Putamen (tissue), 1 donor: ENCODE results near the gene ST3GAL3.
"Not testable (repeated sequence)": the region's sequence is repeated elsewhere in the genome, so short reads cannot be mapped to it uniquely, and the experiment has no call there.

Experiments used
- DNase-seq: peaks from one replicate; pipeline ENCODE4 v3.0.0-alpha.2; 2016; ENCODE audit warnings: low spot score

ST3GAL3 gene

DNA sequence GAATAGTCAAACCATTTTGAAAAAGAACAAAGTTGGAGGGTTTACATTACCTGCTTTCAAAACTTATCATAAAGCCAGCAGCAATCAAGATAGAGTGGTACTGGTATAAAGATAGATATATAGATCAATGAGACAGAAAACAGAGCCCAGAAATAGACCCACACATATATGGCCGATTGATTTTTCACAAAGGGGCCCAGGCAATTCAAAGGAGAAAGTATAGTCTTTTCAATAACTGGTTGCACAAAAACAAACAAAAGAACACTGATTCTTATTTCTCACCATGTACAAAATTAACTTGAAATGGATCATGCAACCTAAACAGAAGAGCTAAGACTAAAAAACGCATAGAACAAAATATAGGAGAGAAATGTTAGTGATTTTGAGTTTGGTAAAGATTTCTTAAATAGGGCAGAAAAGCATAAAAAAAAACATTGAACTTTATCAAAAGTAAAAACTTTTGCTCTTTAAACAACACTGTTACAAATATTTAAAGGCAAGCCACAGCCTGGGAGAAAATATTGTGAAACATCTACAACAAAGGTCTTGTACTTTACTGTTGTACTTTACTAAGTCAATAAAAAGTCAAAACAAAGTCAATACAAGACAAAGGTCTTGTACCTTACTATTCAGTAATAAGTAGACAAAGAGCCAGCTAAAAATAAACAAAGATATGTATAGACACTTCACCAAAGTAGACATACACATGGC is 50.2 kb downstream of the ST3GAL3 start:
- DNase-seq, result no peak

DNA sequence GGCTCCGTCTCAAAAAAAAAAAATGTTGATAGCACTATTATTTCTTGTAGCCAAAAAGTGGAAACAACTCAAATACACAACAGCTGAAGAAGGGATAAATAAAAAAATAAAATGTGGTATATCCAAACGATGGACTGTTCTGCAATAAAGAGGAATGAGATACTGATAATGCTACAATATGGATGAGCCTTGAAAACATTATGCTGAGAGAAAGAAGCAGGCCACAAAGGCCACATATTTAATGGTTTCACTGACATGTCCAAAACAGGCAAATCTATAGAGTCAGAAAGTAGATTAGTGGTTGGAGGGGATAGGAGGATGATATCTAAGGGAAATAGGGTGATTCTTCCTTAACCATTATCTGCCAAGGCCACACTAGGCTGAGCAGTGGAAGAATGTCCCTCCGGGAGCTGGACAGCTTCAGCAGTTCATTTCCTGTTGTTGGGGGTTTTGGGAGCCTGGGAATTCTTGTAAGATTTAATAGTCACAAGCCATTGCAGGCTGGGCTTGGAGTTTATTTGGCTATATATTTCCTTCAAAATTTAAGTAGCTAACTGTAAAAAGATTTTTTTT is 53.5 kb downstream of the ST3GAL3 start:
- DNase-seq, result no peak

GRCh38 chr1:43763497-43763973 is 56.2 kb downstream of the ST3GAL3 start:
- peak; percentile 84 for DNase-seq

DNA sequence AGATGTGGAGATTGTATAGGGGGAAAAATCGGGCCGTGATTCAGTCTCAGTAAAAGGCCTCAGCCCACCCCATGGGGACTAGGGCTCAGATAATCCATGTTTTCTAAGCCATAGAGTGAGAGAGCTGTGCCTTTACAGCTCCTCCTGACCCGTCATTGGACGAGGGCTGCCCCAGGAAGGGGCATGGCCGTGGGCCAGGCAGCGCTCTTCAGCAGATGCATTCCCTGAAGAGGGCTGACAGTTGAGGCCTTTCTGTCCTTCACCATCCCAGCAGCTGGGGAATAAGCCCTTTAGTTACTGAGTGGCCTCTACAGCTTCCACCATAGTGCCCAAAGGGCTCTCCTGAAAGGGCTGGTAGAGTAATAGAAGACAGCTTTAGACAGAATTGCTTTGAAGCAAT is 57.2 kb downstream of the ST3GAL3 start:
- DNase-seq, result peak; percentile 9

DNA sequence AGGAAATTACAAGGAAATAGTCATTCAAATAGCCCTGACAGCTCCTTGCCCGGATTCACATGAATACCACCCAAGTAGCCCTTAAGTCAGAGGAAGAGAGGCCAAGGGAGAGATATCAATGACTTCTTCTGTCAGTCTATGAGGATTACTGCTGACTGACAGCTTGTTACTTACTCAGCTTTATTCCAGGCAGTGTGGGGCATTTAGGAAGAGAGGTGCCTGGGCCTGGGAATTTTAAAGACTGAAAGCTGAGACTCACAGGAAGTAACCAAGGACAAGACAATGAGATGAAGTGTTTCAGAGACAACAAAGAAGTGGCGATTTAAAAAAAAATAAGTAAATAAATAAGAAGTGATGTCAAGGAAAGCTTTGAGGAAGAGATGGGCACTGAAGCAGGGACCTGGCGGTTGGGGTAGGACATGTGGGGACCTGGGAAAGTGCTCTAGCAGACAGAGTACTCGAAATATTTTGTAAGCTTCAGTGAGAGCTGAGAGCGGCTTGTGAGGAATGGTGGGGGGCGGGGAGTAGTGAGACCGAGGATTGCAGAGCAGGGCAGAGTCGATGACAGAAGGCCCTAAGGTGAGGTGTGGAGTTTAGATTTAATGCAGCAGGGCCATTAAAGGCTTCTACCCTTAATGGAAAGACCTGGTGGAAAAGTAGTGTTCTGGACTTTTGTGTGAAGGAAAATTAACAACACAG is 58.9 kb downstream of the ST3GAL3 start:
- no peak for DNase-seq

DNA sequence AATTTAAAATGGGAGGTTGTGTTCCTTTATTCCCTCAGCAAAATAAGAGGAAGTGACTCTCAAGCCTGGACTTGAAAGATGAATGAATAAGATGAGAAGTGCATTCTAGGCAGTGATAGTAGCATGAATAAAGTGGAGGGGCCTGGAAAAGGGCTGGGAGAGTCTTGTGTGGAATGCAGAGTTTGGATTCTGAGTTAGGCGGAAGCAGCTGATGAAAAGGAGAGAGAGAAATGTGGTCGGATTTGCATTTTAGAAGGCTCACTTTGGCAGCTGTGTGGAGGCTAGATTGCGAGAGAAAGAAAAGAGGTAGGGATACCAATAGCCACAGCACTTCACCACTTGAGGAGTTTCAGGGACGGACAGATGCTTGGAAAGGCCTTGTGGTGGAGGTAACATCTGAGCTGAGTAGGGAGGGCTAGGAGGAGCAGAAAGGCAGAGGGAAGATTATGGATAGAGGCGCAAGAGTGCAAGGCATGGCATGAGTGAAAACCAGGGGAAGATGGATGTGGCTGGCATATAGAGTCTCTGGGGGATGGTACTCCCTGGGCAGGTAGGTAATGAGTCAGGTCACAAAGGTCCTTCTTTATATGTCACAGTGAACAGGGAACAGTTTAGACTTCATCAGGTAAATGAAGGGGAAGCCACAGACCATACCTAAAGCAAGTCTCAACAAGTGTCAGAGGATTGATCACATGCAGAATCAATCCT is 59.6 kb downstream of the ST3GAL3 start:
- no peak for DNase-seq

DNA sequence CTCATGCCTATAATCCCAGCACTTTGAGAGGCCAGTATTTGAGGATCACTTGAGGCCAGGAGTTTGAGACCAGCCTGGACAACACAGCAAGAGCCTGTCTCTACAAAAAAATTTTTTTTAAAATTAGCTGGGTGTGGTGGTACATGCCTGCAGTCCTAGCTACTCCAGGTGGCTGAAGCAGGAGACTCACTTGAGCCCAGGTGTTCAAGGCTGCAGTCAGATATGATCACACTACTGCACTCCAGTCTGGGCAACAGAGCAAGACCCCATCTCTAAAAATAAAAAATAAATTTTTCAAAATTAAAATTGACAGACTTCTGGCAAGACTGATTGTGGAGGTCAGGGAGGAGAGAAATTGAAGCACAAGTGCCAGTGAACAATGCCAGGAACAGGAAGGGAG is 60.8 kb downstream of the ST3GAL3 start:
- no peak for DNase-seq

DNA sequence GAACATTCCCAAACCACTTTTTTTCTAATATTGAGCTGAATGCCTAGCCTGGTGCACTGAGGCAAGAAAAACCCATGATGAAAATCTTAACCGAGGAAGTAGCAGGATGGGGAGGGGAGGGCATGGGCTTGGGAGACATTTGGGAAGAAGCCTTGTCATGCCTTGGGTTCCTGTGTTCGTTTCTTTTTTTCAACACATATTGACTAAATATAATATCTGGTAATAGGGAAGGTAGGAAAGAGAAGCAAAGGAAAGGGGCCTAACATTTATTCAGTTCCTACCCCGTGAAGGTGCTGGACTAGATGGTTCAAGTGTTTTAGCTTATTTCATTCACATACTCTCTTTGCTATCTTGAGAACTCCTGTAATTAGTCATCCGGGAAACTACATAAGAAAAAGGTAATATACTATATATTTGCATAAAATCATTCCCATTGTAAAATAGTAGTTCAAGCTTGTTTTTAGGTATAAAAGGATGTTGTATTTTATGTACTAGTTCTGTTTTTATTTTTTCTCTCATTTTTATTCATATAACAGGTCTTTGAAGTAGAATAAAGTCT is 62.1 kb downstream of the ST3GAL3 start:
- no peak for DNase-seq

DNA sequence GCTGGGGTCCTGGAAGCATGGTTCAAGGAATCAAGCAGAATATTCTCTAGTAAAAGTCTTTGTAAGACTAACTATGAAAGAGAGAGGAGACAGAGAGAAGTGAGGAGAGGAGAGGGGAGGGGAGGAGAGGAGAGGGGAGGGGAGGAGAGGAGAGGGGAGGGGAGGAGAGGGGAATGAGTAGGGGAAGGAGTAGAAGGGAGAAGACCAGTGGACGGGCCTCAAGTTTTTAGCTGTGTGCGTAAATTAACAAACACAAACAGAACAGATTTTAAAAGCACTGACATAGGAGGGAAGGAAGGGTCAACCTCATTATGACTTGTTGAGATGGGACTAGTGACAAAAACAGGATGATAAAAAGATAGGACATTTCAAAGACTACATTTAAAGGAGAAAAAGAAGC is 62.8 kb downstream of the ST3GAL3 start:
- DNase-seq, result no peak

- DNase-seq, result no peak
Observed at GRCh38 chr1:43772978-43773377, 65.6 kb downstream of the ST3GAL3 start.

- DNase-seq, result no peak
Observed at GRCh38 chr1:43773821-43774220, 66.5 kb downstream of the ST3GAL3 start.

DNA sequence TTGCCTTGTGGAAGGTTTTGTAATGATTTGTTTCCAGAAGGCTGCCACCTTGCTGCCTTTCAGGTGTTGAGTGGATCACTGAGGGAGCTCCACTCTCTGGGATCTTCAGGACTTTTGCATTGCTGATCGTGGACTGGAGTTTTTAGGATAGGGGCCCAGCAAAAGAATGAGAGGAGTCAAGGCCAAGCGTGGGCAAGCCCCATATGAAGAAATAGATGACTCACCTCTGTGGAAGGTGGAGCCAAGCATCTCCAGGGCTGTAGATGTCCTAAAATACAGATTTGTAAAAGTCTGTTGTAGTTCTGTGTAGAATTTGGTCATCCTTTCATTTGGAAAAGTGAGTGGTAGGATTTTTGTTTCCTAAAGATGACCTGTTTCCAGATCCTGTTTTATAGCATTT is 67.0 kb downstream of the ST3GAL3 start:
- no peak for DNase-seq

GRCh38 chr1:43776043-43776761 is 68.9 kb downstream of the ST3GAL3 start:
- no peak for DNase-seq

DNA sequence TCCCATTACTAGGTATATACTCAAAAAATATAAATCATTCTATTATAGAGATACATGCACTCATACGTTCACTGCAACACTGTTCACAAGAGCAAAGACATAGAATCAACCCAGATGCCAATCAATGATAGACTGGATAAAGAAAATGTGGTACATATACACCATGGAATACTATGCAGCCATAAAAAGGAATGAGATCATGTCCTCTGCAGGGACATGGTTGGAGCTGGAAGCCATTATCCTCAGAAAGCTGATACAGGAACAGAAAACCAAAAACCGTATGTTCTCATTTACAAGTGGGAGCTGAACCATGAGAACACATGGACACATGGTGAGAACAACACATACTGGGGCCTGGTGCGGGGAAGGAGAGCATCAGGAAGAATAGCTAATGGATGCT is 70.6 kb downstream of the ST3GAL3 start:
- not testable (repeated sequence) for DNase-seq

DNA sequence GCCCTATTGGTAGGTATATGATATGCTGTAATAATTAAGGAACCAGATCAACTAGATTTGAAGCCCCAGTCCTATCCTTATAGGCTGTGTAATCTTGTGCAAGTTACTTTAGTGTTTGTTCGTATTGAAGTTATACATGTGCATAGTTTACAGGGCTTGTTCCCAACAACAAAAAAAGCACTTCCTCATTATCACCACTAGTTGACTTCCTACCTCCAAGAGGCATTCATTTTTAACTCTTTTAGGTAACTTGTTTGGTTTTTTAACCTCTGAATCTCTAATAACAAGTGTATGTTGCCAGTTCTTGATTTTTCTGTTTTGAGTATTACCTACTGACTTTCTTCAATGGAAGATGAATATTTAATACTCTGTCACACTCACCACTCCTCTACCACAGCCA is 71.9 kb downstream of the ST3GAL3 start:
- no peak for DNase-seq

DNA sequence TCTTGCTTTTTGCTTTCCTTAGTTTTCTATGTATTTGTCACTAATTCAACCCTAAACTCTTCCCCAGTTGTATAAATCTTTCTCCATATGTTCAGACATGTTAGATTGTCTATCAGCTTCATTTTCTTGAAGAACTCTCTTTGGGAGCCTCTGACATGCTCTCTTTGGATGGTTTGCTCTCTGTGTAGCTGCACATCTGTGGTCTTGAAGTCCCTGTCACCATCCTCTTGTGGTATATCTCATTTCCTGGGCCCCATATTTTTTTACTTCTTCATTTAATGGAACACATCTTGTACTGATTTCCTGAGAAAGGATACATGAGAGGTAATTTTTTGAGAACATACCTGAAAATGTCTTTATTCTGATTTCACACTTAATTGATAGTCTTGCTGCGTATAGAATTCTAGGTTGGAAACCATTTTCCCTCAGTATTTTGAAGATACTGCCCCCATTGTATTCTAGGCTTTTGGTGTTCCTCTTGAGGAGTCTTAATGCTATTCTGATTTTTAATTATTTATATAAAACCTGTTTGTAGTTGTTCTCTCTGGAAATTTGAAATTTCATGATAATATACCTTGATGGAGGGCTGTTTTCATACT is 72.6 kb downstream of the ST3GAL3 start:
- no peak for DNase-seq

GRCh38 chr1:43781574-43781973 is 74.2 kb downstream of the ST3GAL3 start:
- no peak for DNase-seq

DNA sequence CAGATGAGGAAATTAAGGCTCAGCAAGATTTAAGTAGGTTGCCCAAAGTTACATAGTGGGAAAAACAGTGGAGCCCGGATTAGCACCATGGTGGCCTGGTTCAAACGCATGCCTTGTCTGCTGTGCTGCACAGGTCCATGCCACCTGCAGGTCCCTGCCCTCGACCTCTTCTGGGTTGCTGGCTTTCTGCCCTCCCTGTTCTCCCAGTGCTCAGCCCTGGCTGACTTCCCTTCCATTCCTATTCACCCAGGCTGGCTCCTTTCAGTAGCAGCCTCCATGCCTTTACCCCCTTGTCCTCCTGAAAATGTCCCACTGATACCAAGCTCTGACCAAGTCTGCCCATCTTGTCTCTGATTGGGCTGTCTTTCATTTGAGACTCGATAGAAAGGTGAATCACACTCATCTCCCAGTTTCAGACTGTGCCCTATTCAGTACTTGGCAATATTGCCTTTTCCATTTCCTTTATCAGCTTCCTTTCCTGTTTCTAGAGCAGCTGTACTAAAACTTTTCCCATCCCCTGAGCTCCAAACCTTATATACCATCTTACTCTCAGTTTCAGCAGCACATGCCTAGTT is 75.8 kb downstream of the ST3GAL3 start:
- DNase-seq, result no peak

- DNase-seq, result no peak
Observed at GRCh38 chr1:43783671-43784205, 76.4 kb downstream of the ST3GAL3 start.

DNA sequence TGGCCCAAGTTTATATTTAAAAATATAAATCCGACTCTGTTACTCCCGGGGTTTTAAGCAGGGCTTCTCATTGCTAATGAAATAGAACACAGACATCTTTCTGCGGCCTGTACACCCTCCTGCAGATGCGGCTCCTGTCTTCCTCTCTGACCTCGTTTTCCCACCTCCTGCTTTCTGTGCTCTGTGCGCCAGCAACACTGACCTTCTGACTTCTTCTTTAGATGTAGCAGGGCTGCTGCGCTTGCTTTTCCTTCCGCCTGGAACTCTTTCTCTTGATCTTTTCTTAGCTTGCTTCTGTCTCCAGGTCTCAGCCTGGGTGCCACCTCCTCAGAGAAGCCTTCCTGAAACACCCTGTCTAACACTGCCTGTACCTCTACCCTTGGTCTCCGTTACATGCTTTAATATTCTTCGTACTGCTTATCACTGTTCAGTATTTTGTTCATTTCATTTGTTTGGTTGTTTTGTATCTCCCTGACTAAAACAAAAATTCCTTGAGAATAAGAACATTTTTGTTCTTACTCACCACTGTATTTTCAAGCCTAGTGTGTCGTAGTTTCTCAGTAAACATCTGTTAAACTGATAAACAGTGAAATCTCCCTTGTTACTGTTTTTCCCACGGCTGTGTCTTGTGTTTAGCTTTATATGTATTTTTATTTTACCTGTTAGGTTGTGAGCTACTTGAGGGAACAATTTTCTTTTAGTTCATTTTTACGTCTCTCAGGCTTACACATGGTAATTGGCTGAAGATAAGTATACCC is 79.0 kb downstream of the ST3GAL3 start:
- DNase-seq, result no peak
